ENCODE data around the gene CIB4. TPM values are rescaled to one million over a fixed set of nuclear protein-coding genes. Genes with fewer than 3 reads are reported as not detected.

Gene CIB4
- total RNA-seq, 1 experiment from 2014 or later: not detected

DNA sequence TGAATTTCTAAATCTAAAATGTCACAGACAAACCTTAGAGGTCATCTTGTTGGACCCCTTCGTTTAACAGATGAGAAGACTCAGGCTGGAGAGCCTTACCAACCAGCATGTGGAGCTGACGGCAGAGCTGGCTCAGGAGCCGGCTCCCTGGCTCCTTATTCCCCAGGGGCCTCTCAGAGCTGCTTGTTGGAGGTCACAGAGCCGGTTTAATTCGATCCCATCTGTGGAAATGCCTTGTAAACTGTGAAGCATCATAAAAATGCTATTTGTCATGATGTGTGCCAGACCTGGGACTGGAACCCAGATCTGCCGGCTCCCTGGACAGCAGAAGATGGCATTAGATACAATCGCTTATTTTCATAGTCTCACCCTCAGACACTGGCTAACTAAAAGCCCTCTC, 8.2 kb upstream of the CIB4 start:
- Mint-ChIP-seq H3K4me1 (ENCODE audit: low read depth, unreplicated experiment) (peaks cover 6% of the 10 kb centered on the region), H3K36me3 (ENCODE audit: insufficient read depth, unreplicated experiment) (no peaks in the 10 kb centered on the region), H3K4me3 (ENCODE audit: unreplicated experiment) (no peak overlapping the region), H3K27me3 (ENCODE audit: insufficient read depth, unreplicated experiment) (peaks cover 17% of the 10 kb centered on the region), H3K9me3 (ENCODE audit: unreplicated experiment) (no peaks in the 10 kb centered on the region), H3K27ac (ENCODE audit: unreplicated experiment) (no peak overlapping the region)
- intact Hi-C loops (cut with micrococcal nuclease; ENCODE audit: unreplicated experiment): no loop called here
- TF ChIP-seq, protein P1, sequence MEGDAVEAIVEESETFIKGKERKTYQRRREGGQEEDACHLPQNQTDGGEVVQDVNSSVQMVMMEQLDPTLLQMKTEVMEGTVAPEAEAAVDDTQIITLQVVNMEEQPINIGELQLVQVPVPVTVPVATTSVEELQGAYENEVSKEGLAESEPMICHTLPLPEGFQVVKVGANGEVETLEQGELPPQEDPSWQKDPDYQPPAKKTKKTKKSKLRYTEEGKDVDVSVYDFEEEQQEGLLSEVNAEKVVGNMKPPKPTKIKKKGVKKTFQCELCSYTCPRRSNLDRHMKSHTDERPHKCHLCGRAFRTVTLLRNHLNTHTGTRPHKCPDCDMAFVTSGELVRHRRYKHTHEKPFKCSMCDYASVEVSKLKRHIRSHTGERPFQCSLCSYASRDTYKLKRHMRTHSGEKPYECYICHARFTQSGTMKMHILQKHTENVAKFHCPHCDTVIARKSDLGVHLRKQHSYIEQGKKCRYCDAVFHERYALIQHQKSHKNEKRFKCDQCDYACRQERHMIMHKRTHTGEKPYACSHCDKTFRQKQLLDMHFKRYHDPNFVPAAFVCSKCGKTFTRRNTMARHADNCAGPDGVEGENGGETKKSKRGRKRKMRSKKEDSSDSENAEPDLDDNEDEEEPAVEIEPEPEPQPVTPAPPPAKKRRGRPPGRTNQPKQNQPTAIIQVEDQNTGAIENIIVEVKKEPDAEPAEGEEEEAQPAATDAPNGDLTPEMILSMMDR (IDR thresholded peaks at IDR 0.05; ENCODE audit: insufficient read depth in 1 of 2, low read depth in 1 of 2, low read length in 1 of 2, severe bottlenecking in 1 of 2, unreplicated experiment in 1 of 2): no peak
- Histone ChIP-seq H3K36me3 (ENCODE audit: control insufficient read depth, insufficient read depth, low read length) (no peaks in the 10 kb centered on the region), H3K9me3 (no peaks in the 10 kb centered on the region), H3K4me3 (ENCODE audit: low read depth, low read length) (no peak overlapping the region), H3K27me3 (replicated peaks; ENCODE audit: control insufficient read depth, insufficient read depth, low read length) (no peaks in the 10 kb centered on the region), H3K4me1 (no peaks in the 10 kb centered on the region)
- POLR2A ChIA-PET: interaction anchor here (0.6 kb wide), 1 partner anchor 96 kb away, joined by 3 read pairs; no protein-coding TSS in a partner anchor
- BruUV-seq (replicated peaks): no TSS peak
- DNase-seq: no peak
- CTCF ChIA-PET: no interaction called here

DNA sequence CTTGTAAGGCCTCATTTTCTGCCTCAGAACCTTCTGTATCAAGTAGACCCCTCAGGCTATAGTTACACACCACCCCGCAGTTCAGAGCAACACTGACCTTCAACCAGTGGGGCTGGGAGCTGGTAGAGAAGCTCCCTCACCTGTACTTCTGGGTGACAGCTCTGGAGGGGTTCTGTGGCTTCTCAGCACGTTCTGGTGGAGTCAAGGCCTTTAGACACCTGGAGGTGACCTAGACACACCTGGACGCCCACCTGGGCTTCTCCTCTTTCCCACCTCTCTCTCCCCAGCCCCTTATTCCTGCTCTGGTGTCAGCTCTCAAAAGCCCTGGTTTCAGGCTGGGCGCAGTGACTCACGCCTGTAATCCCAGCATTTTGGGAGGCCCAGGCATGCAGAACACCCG, 7.3 kb upstream of the CIB4 start:
- H3K27ac Mint-ChIP-seq (ENCODE audit: unreplicated experiment): no peak overlapping the region
- ChIA-PET POLR2A (no interaction called here), CTCF (no interaction called here)
- intact Hi-C loops (cut with micrococcal nuclease; ENCODE audit: unreplicated experiment): no loop called here
- no peaks in the 10 kb centered on the region for H3K9me3 Mint-ChIP-seq (ENCODE audit: unreplicated experiment)
- no peaks in the 10 kb centered on the region for H3K4me1 ChIP-seq
- peaks cover 6% of the 10 kb centered on the region for H3K4me1 Mint-ChIP-seq (ENCODE audit: low read depth, unreplicated experiment)
- peaks cover 17% of the 10 kb centered on the region for H3K27me3 Mint-ChIP-seq (ENCODE audit: insufficient read depth, unreplicated experiment)
- TF ChIP-seq, protein P1 (IDR thresholded peaks at IDR 0.05; ENCODE audit: insufficient read depth in 1 of 2, low read depth in 1 of 2, low read length in 1 of 2, severe bottlenecking in 1 of 2, unreplicated experiment in 1 of 2): no peak
- no TSS peak for BruUV-seq (replicated peaks)
- H3K9me3 ChIP-seq: no peaks in the 10 kb centered on the region
- no peaks in the 10 kb centered on the region for H3K36me3 ChIP-seq (ENCODE audit: control insufficient read depth, insufficient read depth, low read length)
- H3K4me3 Mint-ChIP-seq (ENCODE audit: unreplicated experiment): no peak overlapping the region
- no peaks in the 10 kb centered on the region for H3K27me3 ChIP-seq (replicated peaks; ENCODE audit: control insufficient read depth, insufficient read depth, low read length)
- no peak overlapping the region for H3K4me3 ChIP-seq (ENCODE audit: low read depth, low read length)
- DNase-seq: no peak
- no peaks in the 10 kb centered on the region for H3K36me3 Mint-ChIP-seq (ENCODE audit: insufficient read depth, unreplicated experiment)

DNA sequence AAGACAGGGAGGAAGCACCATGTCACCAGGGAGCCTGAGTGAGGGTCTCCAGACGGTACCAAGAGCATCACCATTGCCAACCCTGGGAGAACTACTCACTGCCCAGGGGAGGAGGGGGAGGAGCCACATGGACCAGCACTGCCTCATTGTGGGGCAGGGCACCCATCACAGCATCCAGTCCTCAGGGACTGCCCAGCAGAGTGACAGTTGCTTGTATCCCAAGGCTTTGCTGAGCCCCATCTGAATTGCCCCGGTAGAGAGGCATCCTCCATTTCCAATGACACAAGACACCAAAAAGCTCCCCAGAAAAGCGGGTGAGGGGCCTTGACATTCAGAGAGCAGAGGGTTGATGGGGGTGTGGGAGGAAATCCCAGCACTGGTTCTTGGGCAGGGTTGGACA, 6.8 kb upstream of the CIB4 start:
- ChIA-PET POLR2A (no interaction called here), CTCF (no interaction called here)
- intact Hi-C loops (cut with micrococcal nuclease; ENCODE audit: unreplicated experiment): no loop called here
- no peaks in the 10 kb centered on the region for H3K4me1 ChIP-seq
- DNase-seq: no peak
- no peaks in the 10 kb centered on the region for H3K9me3 Mint-ChIP-seq (ENCODE audit: unreplicated experiment)
- no peaks in the 10 kb centered on the region for H3K9me3 ChIP-seq
- H3K27me3 Mint-ChIP-seq (ENCODE audit: insufficient read depth, unreplicated experiment): peaks cover 17% of the 10 kb centered on the region
- no peaks in the 10 kb centered on the region for H3K27me3 ChIP-seq (replicated peaks; ENCODE audit: control insufficient read depth, insufficient read depth, low read length)
- H3K4me3 Mint-ChIP-seq (ENCODE audit: unreplicated experiment): no peak overlapping the region
- H3K4me3 ChIP-seq (ENCODE audit: low read depth, low read length): no peak overlapping the region
- no peak overlapping the region for H3K27ac Mint-ChIP-seq (ENCODE audit: unreplicated experiment)
- TF ChIP-seq, protein P1 (IDR thresholded peaks at IDR 0.05; ENCODE audit: insufficient read depth in 1 of 2, low read depth in 1 of 2, low read length in 1 of 2, severe bottlenecking in 1 of 2, unreplicated experiment in 1 of 2): no peak
- H3K4me1 Mint-ChIP-seq (ENCODE audit: low read depth, unreplicated experiment): peaks cover 6% of the 10 kb centered on the region
- no TSS peak for BruUV-seq (replicated peaks)
- no peaks in the 10 kb centered on the region for H3K36me3 ChIP-seq (ENCODE audit: control insufficient read depth, insufficient read depth, low read length)
- H3K36me3 Mint-ChIP-seq (ENCODE audit: insufficient read depth, unreplicated experiment): no peaks in the 10 kb centered on the region

Measured in Caco-2 (cell line).